HepG2 (cell line): ENCODE results near the gene SCO1. TPM values are rescaled to one million over a fixed set of nuclear protein-coding genes. Genes with fewer than 3 reads are reported as not detected.

ENCODE experiments used
- polyA plus RNA-seq, 8 experiments: library from polyadenylated mRNA; depleted of rRNA in 3 of 8; stranded (reverse) in 7 of 8; unstranded in 1 of 8; fragments of >200 nt; fragmentation: Illumina TruSeq in 4 of 8; extraction: Trizol in 4 of 8; gene quantifications; 2 replicates each; pipeline versions ENCODE4 v1.2.1 to v1.2.3, GENCODE V29; 2011 to 2016; ENCODE audit warnings: low read depth in 4 of 8, missing spikeins in 1 of 8, mixed read lengths in 1 of 8; ENCODE audit not compliant: insufficient read depth in 1 of 8
- total RNA-seq, 5 experiments: library from RNA; depleted of rRNA; stranded (reverse); fragments of >200 nt; fragmentation: Illumina TruSeq; extraction: Trizol; gene quantifications; 2 replicates each; pipeline ENCODE4 v1.2.3, GENCODE V29; 2016; ENCODE audit warnings: low read depth in 1 of 5

SCO1 gene
- total and polyA plus RNA-seq, 2 of the 13 experiments (the other 11 are each of a cell fraction or from before 2014, with no cell fraction given), result 11.4 to 50.3 TPM

Other genes with a start within 250 kb of the SCO1 start
- gene MYH4, start 228.0 kb downstream of the SCO1 start, total RNA-seq (2016; rRNA removed; fragmentation: Illumina TruSeq; extraction: Trizol), result 0.02 TPM in 1 of 2 replicates, not detected in the other
- gene MYH4, start 228.0 kb downstream of the SCO1 start, polyA plus RNA-seq (2011; rRNA removed), result 0.01 TPM in 1 of 2 replicates, not detected in the other
- not detected in 2 replicates for gene MYH1, start 179.0 kb downstream of the SCO1 start, total RNA-seq (2016; rRNA removed; fragmentation: Illumina TruSeq; extraction: Trizol)
- 0.01 TPM in 2 replicates for gene MYH1, start 179.0 kb downstream of the SCO1 start, polyA plus RNA-seq (2011; rRNA removed)
- not detected in 2 replicates for gene MYH2, start 147.9 kb downstream of the SCO1 start, total RNA-seq (2016; rRNA removed; fragmentation: Illumina TruSeq; extraction: Trizol)
- gene MYH2, start 147.9 kb downstream of the SCO1 start, polyA plus RNA-seq (2011; rRNA removed), result not detected in 2 replicates
- gene MYH3, start 40.2 kb downstream of the SCO1 start, total RNA-seq (2016; rRNA removed; fragmentation: Illumina TruSeq; extraction: Trizol), result 1.6 and 4.5 TPM in 2 replicates
- gene MYH3, start 40.2 kb downstream of the SCO1 start, polyA plus RNA-seq (2011; rRNA removed), result 2.5 and 4.3 TPM in 2 replicates
- gene ADPRM, start 61 bp upstream of the SCO1 start, total RNA-seq (2016; rRNA removed; fragmentation: Illumina TruSeq; extraction: Trizol), result 5.6 and 5.9 TPM in 2 replicates
- gene ADPRM, start 61 bp upstream of the SCO1 start, polyA plus RNA-seq (2011; rRNA removed), result 7.9 and 10.8 TPM in 2 replicates
- 0.73 and 2.2 TPM in 2 replicates for gene TMEM220, start 32.5 kb upstream of the SCO1 start, total RNA-seq (2016; rRNA removed; fragmentation: Illumina TruSeq; extraction: Trizol)
- gene TMEM220, start 32.5 kb upstream of the SCO1 start, polyA plus RNA-seq (2011; rRNA removed), result 1.3 and 1.8 TPM in 2 replicates
- not detected in 2 replicates for gene TMEM238L, start 106.6 kb upstream of the SCO1 start, total RNA-seq (2016; rRNA removed; fragmentation: Illumina TruSeq; extraction: Trizol)
- not detected in 2 replicates for gene TMEM238L, start 106.6 kb upstream of the SCO1 start, polyA plus RNA-seq (2011; rRNA removed)
- gene PIRT, start 140.6 kb upstream of the SCO1 start, total RNA-seq (2016; rRNA removed; fragmentation: Illumina TruSeq; extraction: Trizol), result not detected in 2 replicates
- gene PIRT, start 140.6 kb upstream of the SCO1 start, polyA plus RNA-seq (2011; rRNA removed), result not detected in 2 replicates